Endothelial cell of umbilical vein (primary cell): ENCODE data around the gene TIGD1. TPM values are rescaled to one million over a fixed set of nuclear protein-coding genes. Genes with fewer than 3 reads are reported as not detected.

Experiments used
- BruUV-seq: library from RNA; stranded (reverse); fragments of 400-500 nt; replicated peaks from 2 replicates; lab custom pipeline; 2021; lab: Mats Ljungman, UMichigan
- CTCF ChIA-PET: fragments of 300-600, 350-600 bp; sonication (Branson Sonifier 250); formaldehyde crosslinking; loops from one replicate; lab custom pipeline; 2021; ENCODE audit warnings: antibody characterized with exemption, inconsistent platforms; lab: Charles Lee
- POLR2A ChIA-PET: fragments of 300-600, 350-600 bp; sonication (Branson Sonifier 250); formaldehyde crosslinking; loops from one replicate; lab custom pipeline; 2021; ENCODE audit warnings: antibody characterized with exemption, inconsistent platforms; lab: Charles Lee
- DNase-seq: peaks from one replicate; pipeline ENCODE4 v3.0.0-alpha.2; 2011; ENCODE audit warnings: low read depth, low spot score
- FAIRE-seq: peaks from 2 replicates; lab custom pipeline; 2011; peaks lifted over from hg19 to GRCh38; lab: Jason Lieb, UNC
- H2AFZ ChIP-seq: 2 replicates; pipeline ENCODE4 v1.6.0; 2012; ENCODE audit warnings: low read depth, low read length, control low read depth, inconsistent platforms
- H3K27ac ChIP-seq: 2 replicates; pipeline ENCODE4 v1.5.1; 2011; ENCODE audit warnings: low read depth, mild to moderate bottlenecking, control low read depth, low read length, moderate library complexity; ENCODE audit not compliant: insufficient read depth
- H3K27me3 ChIP-seq, 2 experiments: 2 replicates each; pipeline versions ENCODE4 v1.6.0 to v1.6.1; 2011; ENCODE audit warnings: low read length in 2 of 2, mixed read lengths in 1 of 2; ENCODE audit not compliant: control insufficient read depth in 2 of 2, insufficient read depth in 2 of 2
- H3K36me3 ChIP-seq, 2 experiments: 2 replicates in 1 of 2; 3 replicates in 1 of 2; pipeline ENCODE4 v1.5.1; 2011; ENCODE audit warnings: low read length in 2 of 2, mild to moderate bottlenecking in 1 of 2, moderate library complexity in 1 of 2; ENCODE audit not compliant: control insufficient read depth in 2 of 2, insufficient read depth in 2 of 2; ENCODE audit errors: extremely low read depth in 1 of 2
- H3K4me1 ChIP-seq: 3 replicates; pipeline ENCODE4 v1.5.1; 2011; ENCODE audit warnings: mild to moderate bottlenecking, low read length; ENCODE audit not compliant: control insufficient read depth, insufficient read depth; ENCODE audit errors: extremely low read depth
- H3K4me2 ChIP-seq: 2 replicates; pipeline ENCODE4 v1.6.1; 2011; ENCODE audit warnings: low read length, control low read depth, mixed read lengths; ENCODE audit not compliant: insufficient read depth
- H3K4me3 ChIP-seq, 3 experiments: fragments of 200-600 bp in 1 of 3; sonication (generic), shearing (Covaris generic) in 1 of 3; replicated peaks in 1 of 3; 2 replicates each; pipeline ENCODE4 v1.5.1; 2011 to 2016; ENCODE audit warnings: control low read depth in 3 of 3, low read length in 3 of 3, mild to moderate bottlenecking in 2 of 3, inconsistent platforms in 1 of 3, low read depth in 1 of 3, moderate library complexity in 1 of 3; ENCODE audit not compliant: insufficient read depth in 1 of 3
- H3K79me2 ChIP-seq: 2 replicates; pipeline ENCODE4 v1.6.0; 2012; ENCODE audit warnings: low read length, inconsistent platforms; ENCODE audit not compliant: control insufficient read depth, insufficient read depth
- H3K9ac ChIP-seq: replicated peaks from 2 replicates; pipeline ENCODE3; 2011; ENCODE audit warnings: low read length, control low read depth; ENCODE audit not compliant: insufficient read depth; ENCODE audit errors: extremely low read depth
- H3K9me1 ChIP-seq: replicated peaks from 3 replicates; pipeline ENCODE4 v1.6.0; 2011; ENCODE audit warnings: mild to moderate bottlenecking, low read length; ENCODE audit not compliant: control insufficient read depth, insufficient read depth; ENCODE audit errors: extremely low read depth
- H3K9me3 ChIP-seq: replicated peaks from 2 replicates; pipeline ENCODE4 v1.5.1; 2012; ENCODE audit warnings: low read length, inconsistent platforms; ENCODE audit not compliant: control insufficient read depth, insufficient read depth
- H4K20me1 ChIP-seq: replicated peaks from 2 replicates; pipeline ENCODE3; 2011; ENCODE audit warnings: mild to moderate bottlenecking, low read length; ENCODE audit not compliant: control insufficient read depth, insufficient read depth; ENCODE audit errors: extremely low read depth
- CTCF ChIP-seq, 2 donors: IDR thresholded peaks; 1 replicate in 1 of 2; 2 replicates in 1 of 2; pipeline ENCODE4 v1.5.1; 2011; ENCODE audit warnings: low read length in 2 of 2, mild to moderate bottlenecking in 2 of 2, moderate library complexity in 2 of 2, control low read depth in 1 of 2, inconsistent platforms in 1 of 2, low read depth in 1 of 2; ENCODE audit not compliant: insufficient read depth in 1 of 2; ENCODE audit errors: extremely low read depth in 1 of 2
- EZH2 ChIP-seq: IDR thresholded peaks from 2 replicates; pipeline ENCODE4 v1.6.1; 2012; ENCODE audit warnings: borderline replicate concordance, low read depth, mild to moderate bottlenecking, moderate library complexity, low read length, inconsistent platforms; ENCODE audit not compliant: severe bottlenecking
- FOS ChIP-seq: IDR thresholded peaks from 2 replicates; pipeline ENCODE4 v1.6.1; 2011; ENCODE audit warnings: mild to moderate bottlenecking, low read length, moderate library complexity, borderline replicate concordance; ENCODE audit not compliant: insufficient read depth
- GATA2 ChIP-seq: IDR thresholded peaks from 2 replicates; pipeline ENCODE4 v1.7.0; 2011; ENCODE audit warnings: low read depth, mild to moderate bottlenecking, moderate library complexity, mixed read lengths, low read length; ENCODE audit not compliant: insufficient read length, insufficient read depth
- JUN ChIP-seq: IDR thresholded peaks from 2 replicates; pipeline ENCODE4 v1.6.1; 2011; ENCODE audit warnings: borderline replicate concordance, low read depth; ENCODE audit not compliant: insufficient read length, insufficient read depth
- MAX ChIP-seq: IDR thresholded peaks from 2 replicates; pipeline ENCODE4 v1.6.1; 2011; ENCODE audit not compliant: insufficient read depth, insufficient read length
- MYC ChIP-seq: IDR thresholded peaks from one replicate; pipeline ENCODE4 v1.6.1; 2011; ENCODE audit warnings: mild to moderate bottlenecking, low read depth, low read length
- POLR2A ChIP-seq: IDR thresholded peaks from 2 replicates; pipeline ENCODE4 v1.6.1; 2012; ENCODE audit warnings: low read depth, mild to moderate bottlenecking, control low read depth, low read length
- POLR2AphosphoS5 ChIP-seq: IDR thresholded peaks from 2 replicates; pipeline ENCODE4 v1.6.1; 2012; ENCODE audit warnings: low read depth, mild to moderate bottlenecking, control low read depth, low read length, moderate library complexity; ENCODE audit not compliant: insufficient read depth
- dilution Hi-C: fragments of 300-500 bp; cut with MboI; formaldehyde crosslinking; loops from one replicate; pipeline ENCODE4 v1.15.0; 2019; ENCODE audit warnings: low sequenced_read_pairs; ENCODE audit not compliant: extremely low pct_ligation_motif_present
- intact Hi-C: fragments of 100-400 bp; cut with micrococcal nuclease; formaldehyde crosslinking; loops from one replicate; pipeline ENCODE4 v1.10.0; 2022
- polyA plus RNA-seq, 4 experiments: library from polyadenylated mRNA; depleted of rRNA in 3 of 4; stranded (reverse) in 3 of 4; unstranded in 1 of 4; fragments of >200 nt; gene quantifications; 2 replicates each; pipeline versions ENCODE4 v1.2.1 to v1.2.3, GENCODE V29; 2011 to 2012; ENCODE audit warnings: missing spikeins in 1 of 4
- total RNA-seq: library from RNA; stranded (reverse); gene quantifications from 2 replicates; pipeline ENCODE4 v1.2.3, GENCODE V29; 2021

Gene TIGD1
- total and polyA plus RNA-seq, 2 donors (not counting 3 experiments of a cell fraction or from before 2014, with no cell fraction given) = 1.6 to 3.3 TPM

- H3K36me3 ChIP-seq = no peaks in the 10 kb centered on the region
- no peak for TF ChIP-seq GATA2
- TF ChIP-seq POLR2AphosphoS5 = no peak
- CTCF ChIA-PET = no interaction called here
- H3K9ac ChIP-seq = no peak overlapping the region
- no TSS peak for BruUV-seq
- intact Hi-C loops = no loop called here
- H4K20me1 ChIP-seq = no peaks in the 10 kb centered on the region
- dilution Hi-C loops = no loop called here
- no peaks in the 10 kb centered on the region for H3K9me1 ChIP-seq
- no peaks in the 10 kb centered on the region for H3K27me3 ChIP-seq
- no peaks in the 10 kb centered on the region for H3K79me2 ChIP-seq
- H3K4me2 ChIP-seq = no peak overlapping the region
- H3K4me3 ChIP-seq = no peak overlapping the region
- POLR2A ChIA-PET = no interaction called here
- H2AFZ ChIP-seq = no peak overlapping the region
- FAIRE-seq (no peak), DNase-seq (no peak)
- H3K27ac ChIP-seq = no peak overlapping the region
- no peaks in the 10 kb centered on the region for H3K4me1 ChIP-seq
- H3K9me3 ChIP-seq = no peaks in the 10 kb centered on the region
Measured at GRCh38 chr2:232542715-232543467, 7.5 kb downstream of the TIGD1 start.

GRCh38 chr2:232541961-232542714 lies 8.2 kb downstream of the TIGD1 start:
- dilution Hi-C loops (no loop called here), intact Hi-C loops (no loop called here)
- FAIRE-seq (no peak), DNase-seq (no peak)
- H3K4me2 ChIP-seq = no peak overlapping the region
- no peaks in the 10 kb centered on the region for H3K9me3 ChIP-seq
- ChIA-PET CTCF (no interaction called here), POLR2A (no interaction called here)
- H3K27ac ChIP-seq = no peak overlapping the region
- no peak overlapping the region for H3K9ac ChIP-seq
- no TSS peak for BruUV-seq
- H3K27me3 ChIP-seq = no peaks in the 10 kb centered on the region
- no peaks in the 10 kb centered on the region for H3K4me1 ChIP-seq
- no peak for TF ChIP-seq EZH2
- TF ChIP-seq POLR2A = no peak
- TF ChIP-seq JUN = no peak
- TF ChIP-seq CTCF (IDR thresholded peaks at IDR 0.05; ENCODE audit: extremely low read depth in 1 of 2, insufficient read depth in 1 of 2, low read depth in 1 of 2, low read length in 2 of 2) = no peak
- TF ChIP-seq MYC = no peak
- TF ChIP-seq GATA2 = no peak
- no peak for TF ChIP-seq POLR2AphosphoS5
- TF ChIP-seq FOS = no peak
- no peak for TF ChIP-seq MAX
- H3K79me2 ChIP-seq = no peaks in the 10 kb centered on the region
- no peaks in the 10 kb centered on the region for H3K36me3 ChIP-seq
- H2AFZ ChIP-seq = no peak overlapping the region
- H4K20me1 ChIP-seq = no peaks in the 10 kb centered on the region
- H3K4me3 ChIP-seq = no peak overlapping the region
- no peaks in the 10 kb centered on the region for H3K9me1 ChIP-seq
